Osteocyte (in vitro differentiated cells): ENCODE results near the gene CRIM1. TPM values are rescaled to one million over a fixed set of nuclear protein-coding genes. Genes with fewer than 3 reads are reported as not detected.

Experiments used
- DNase-seq: peaks from one replicate; pipeline ENCODE4 v3.0.0; 2021; ENCODE audit warnings: mixed read lengths; ENCODE audit not compliant: unreplicated experiment; ENCODE audit errors: extremely low spot score
- H3K27ac Mint-ChIP-seq: one replicate; pipeline ENCODE4 v1.8.0; 2021; ENCODE audit warnings: mild to moderate bottlenecking, mixed read lengths; ENCODE audit not compliant: unreplicated experiment
- H3K27me3 Mint-ChIP-seq: one replicate; pipeline ENCODE4 v1.8.0; 2021; ENCODE audit warnings: mixed read lengths; ENCODE audit not compliant: unreplicated experiment
- H3K36me3 Mint-ChIP-seq: one replicate; pipeline ENCODE4 v1.8.0; 2021; ENCODE audit warnings: mixed read lengths; ENCODE audit not compliant: unreplicated experiment
- H3K4me1 Mint-ChIP-seq: one replicate; pipeline ENCODE4 v1.8.0; 2021; ENCODE audit warnings: mixed read lengths; ENCODE audit not compliant: unreplicated experiment
- H3K4me3 Mint-ChIP-seq: one replicate; pipeline ENCODE4 v1.8.0; 2021; ENCODE audit warnings: mild to moderate bottlenecking, moderate library complexity, mixed read lengths; ENCODE audit not compliant: unreplicated experiment
- H3K9me3 Mint-ChIP-seq: one replicate; pipeline ENCODE4 v1.8.0; 2021; ENCODE audit warnings: mixed read lengths; ENCODE audit not compliant: unreplicated experiment
- total RNA-seq: library from RNA; stranded (reverse); gene quantifications from 2 replicates; pipeline ENCODE4 v1.2.1, GENCODE V29; 2021
- TF ChIP-seq, protein P1 (sequence below): fragments of 200-600 bp; sonication (generic); IDR thresholded peaks from 2 replicates; pipeline ENCODE4 v1.5.0; 2021; ENCODE audit warnings: antibody characterized with exemption, mild to moderate bottlenecking, moderate library complexity

The CRIM1 gene
- total RNA-seq, 1 donor from 2014 or later: 194 TPM

DNA sequence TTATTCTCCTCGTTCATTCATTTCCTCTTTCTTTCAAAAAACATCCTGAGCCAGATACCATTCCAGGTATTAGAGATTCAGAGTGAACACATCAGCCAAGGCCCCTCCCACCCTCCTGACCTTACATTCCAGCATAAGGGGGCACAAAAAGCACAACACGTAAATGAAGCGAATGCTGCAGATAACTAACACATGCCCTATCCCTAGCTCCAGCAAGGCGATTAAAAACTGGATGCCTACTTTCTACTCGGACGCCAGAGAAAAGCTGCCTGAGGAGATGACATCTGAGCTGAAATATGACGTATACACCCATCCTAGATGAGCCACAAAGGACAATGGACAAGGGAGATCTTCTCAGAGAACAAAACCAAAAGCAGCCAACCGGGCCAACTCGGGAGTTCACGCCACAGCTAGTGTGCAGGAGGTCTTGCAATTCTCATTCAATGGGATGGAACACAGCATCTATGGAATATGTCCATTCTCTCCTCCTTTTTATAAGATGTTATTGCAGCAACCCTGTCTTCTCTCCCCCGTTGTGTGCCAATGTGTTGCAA is 208.9 kb downstream of the CRIM1 start:
- H3K36me3 Mint-ChIP-seq: peaks cover 11% of the 10 kb centered on the region
- H3K27me3 Mint-ChIP-seq: no peaks in the 10 kb centered on the region
- no peak overlapping the region for H3K27ac Mint-ChIP-seq
- no peak overlapping the region for H3K4me3 Mint-ChIP-seq
- no peaks in the 10 kb centered on the region for H3K9me3 Mint-ChIP-seq
- DNase-seq: no peak
- TF ChIP-seq, protein P1, sequence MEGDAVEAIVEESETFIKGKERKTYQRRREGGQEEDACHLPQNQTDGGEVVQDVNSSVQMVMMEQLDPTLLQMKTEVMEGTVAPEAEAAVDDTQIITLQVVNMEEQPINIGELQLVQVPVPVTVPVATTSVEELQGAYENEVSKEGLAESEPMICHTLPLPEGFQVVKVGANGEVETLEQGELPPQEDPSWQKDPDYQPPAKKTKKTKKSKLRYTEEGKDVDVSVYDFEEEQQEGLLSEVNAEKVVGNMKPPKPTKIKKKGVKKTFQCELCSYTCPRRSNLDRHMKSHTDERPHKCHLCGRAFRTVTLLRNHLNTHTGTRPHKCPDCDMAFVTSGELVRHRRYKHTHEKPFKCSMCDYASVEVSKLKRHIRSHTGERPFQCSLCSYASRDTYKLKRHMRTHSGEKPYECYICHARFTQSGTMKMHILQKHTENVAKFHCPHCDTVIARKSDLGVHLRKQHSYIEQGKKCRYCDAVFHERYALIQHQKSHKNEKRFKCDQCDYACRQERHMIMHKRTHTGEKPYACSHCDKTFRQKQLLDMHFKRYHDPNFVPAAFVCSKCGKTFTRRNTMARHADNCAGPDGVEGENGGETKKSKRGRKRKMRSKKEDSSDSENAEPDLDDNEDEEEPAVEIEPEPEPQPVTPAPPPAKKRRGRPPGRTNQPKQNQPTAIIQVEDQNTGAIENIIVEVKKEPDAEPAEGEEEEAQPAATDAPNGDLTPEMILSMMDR: no peak
- peaks cover 63% of the 10 kb centered on the region for H3K4me1 Mint-ChIP-seq

GRCh38 chr2:36565712-36566111 is 210.1 kb downstream of the CRIM1 start:
- DNase-seq: no peak
- no peaks in the 10 kb centered on the region for H3K9me3 Mint-ChIP-seq
- no peaks in the 10 kb centered on the region for H3K27me3 Mint-ChIP-seq
- no peak overlapping the region for H3K4me3 Mint-ChIP-seq
- peak overlapping the region; percentile 3 for H3K27ac Mint-ChIP-seq
- H3K36me3 Mint-ChIP-seq: peaks cover 9% of the 10 kb centered on the region
- H3K4me1 Mint-ChIP-seq: peaks cover 69% of the 10 kb centered on the region
- TF ChIP-seq, protein P1: no peak

DNA sequence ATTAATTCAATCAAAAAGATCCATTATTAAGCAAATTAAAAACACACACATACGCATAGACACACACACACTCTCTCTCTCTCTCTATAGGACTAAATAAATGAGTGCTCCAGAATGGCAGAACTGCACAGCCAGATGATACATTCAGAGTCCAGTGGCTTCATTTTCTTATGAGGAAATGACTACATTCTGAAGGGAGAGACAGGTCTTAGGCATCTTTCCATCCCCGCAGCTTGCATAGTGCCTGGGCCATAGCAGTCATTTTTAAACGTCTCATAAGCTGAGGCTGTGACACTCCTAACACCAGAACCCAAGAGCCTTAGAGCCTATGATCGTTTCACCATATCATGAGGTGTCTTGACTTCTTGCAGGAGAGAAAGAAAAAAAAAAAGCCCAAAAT is 211.3 kb downstream of the CRIM1 start:
- H3K36me3 Mint-ChIP-seq: peaks cover 9% of the 10 kb centered on the region
- H3K9me3 Mint-ChIP-seq: no peaks in the 10 kb centered on the region
- H3K27ac Mint-ChIP-seq: peak overlapping the region; percentile 93
- H3K4me1 Mint-ChIP-seq: peaks cover 64% of the 10 kb centered on the region
- TF ChIP-seq, protein P1: no peak
- peak overlapping the region; percentile 2 for H3K4me3 Mint-ChIP-seq
- DNase-seq: no peak
- no peaks in the 10 kb centered on the region for H3K27me3 Mint-ChIP-seq

GRCh38 chr2:36567711-36568408 is 212.3 kb downstream of the CRIM1 start:
- TF ChIP-seq, protein P1: no peak
- Mint-ChIP-seq H3K4me1 (peaks cover 56% of the 10 kb centered on the region), H3K27me3 (no peaks in the 10 kb centered on the region), H3K36me3 (peaks cover 12% of the 10 kb centered on the region), H3K9me3 (no peaks in the 10 kb centered on the region), H3K27ac (peak overlapping the region; percentile 93), H3K4me3 (peak overlapping the region; percentile 36)
- no peak for DNase-seq

- TF ChIP-seq, protein P1: no peak
- Mint-ChIP-seq H3K27ac (peak overlapping the region; percentile 93), H3K9me3 (no peaks in the 10 kb centered on the region), H3K36me3 (peaks cover 17% of the 10 kb centered on the region), H3K27me3 (no peaks in the 10 kb centered on the region), H3K4me3 (peak overlapping the region; percentile 64), H3K4me1 (peaks cover 48% of the 10 kb centered on the region)
- no peak for DNase-seq
Measured at GRCh38 chr2:36568516-36569246, 213.1 kb downstream of the CRIM1 start.
